DND-41 (cell line): ENCODE measurements around the gene PNLDC1.
A peak's percentile ranks its signal among the peaks of the same experiment; 100 is the strongest.

Source experiments
- ATAC-seq: fragments of 200-7000 bp; cut with Tn5 transposase; 3 replicates; pipeline ENCODE4 v1.9.1; 2021; ENCODE audit warnings: low read depth; ENCODE audit not compliant: insufficient read depth
- DNase-seq: peaks from one replicate; pipeline ENCODE4 v3.0.0-alpha.2; 2020
- H2AFZ ChIP-seq: 2 replicates; pipeline ENCODE4 v1.6.0; 2012; ENCODE audit warnings: low read depth, low read length
- H3K27ac ChIP-seq: 2 replicates; pipeline ENCODE4 v1.5.1; 2012; ENCODE audit warnings: low read length, inconsistent platforms
- H3K27me3 ChIP-seq: fragments of 200-600 bp; sonication (generic); 2 replicates; pipeline ENCODE4 v1.6.0; 2012; ENCODE audit warnings: low read length, mild to moderate bottlenecking, inconsistent platforms; ENCODE audit not compliant: insufficient read depth, poor library complexity
- H3K36me3 ChIP-seq: 2 replicates; pipeline ENCODE4 v1.5.1; 2012; ENCODE audit warnings: low read length, inconsistent platforms; ENCODE audit not compliant: insufficient read depth
- H3K4me1 ChIP-seq: 2 replicates; pipeline ENCODE4 v1.5.1; 2012; ENCODE audit warnings: mild to moderate bottlenecking, low read length; ENCODE audit not compliant: insufficient read depth
- H3K4me2 ChIP-seq: 2 replicates; pipeline ENCODE4 v1.6.0; 2012; ENCODE audit warnings: mild to moderate bottlenecking, moderate library complexity, low read length, inconsistent platforms; ENCODE audit not compliant: insufficient read depth
- H3K4me3 ChIP-seq, 2 experiments: fragments of 200-600 bp in 1 of 2; shearing (Covaris generic) in 1 of 2; 2 replicates each; pipeline ENCODE4 v1.5.1; 2012 to 2016; ENCODE audit warnings: inconsistent platforms in 2 of 2, low read length in 2 of 2, mild to moderate bottlenecking in 2 of 2, low read depth in 1 of 2, moderate library complexity in 1 of 2
- H3K79me2 ChIP-seq: 2 replicates; pipeline ENCODE4 v1.6.0; 2012; ENCODE audit warnings: low read length, inconsistent platforms; ENCODE audit not compliant: insufficient read depth
- H3K9ac ChIP-seq: 2 replicates; pipeline ENCODE4 v1.6.0; 2012; ENCODE audit warnings: low read depth, mild to moderate bottlenecking, inconsistent platforms, low read length, moderate library complexity
- H3K9me3 ChIP-seq: 2 replicates; pipeline ENCODE4 v1.5.1; 2012; ENCODE audit warnings: low read length, moderate library complexity, mild to moderate bottlenecking, inconsistent platforms; ENCODE audit not compliant: insufficient read depth, severe bottlenecking
- H4K20me1 ChIP-seq: 2 replicates; pipeline ENCODE4 v1.6.0; 2012; ENCODE audit warnings: low read length; ENCODE audit not compliant: insufficient read depth
- EZH2 ChIP-seq: IDR thresholded peaks from 3 replicates; pipeline ENCODE4 v1.6.1; 2012; ENCODE audit warnings: borderline replicate concordance, low read depth, mild to moderate bottlenecking, moderate library complexity, low read length, inconsistent platforms; ENCODE audit not compliant: severe bottlenecking
- TF ChIP-seq, protein P1 (sequence below): IDR thresholded peaks from 2 replicates; pipeline ENCODE4 v1.5.1; 2012; ENCODE audit warnings: borderline replicate concordance, low read length, moderate library complexity, mild to moderate bottlenecking; ENCODE audit not compliant: poor library complexity, severe bottlenecking; ENCODE audit errors: extremely low read depth

PNLDC1 gene

GRCh38 chr6:159831373-159831679, 31.2 kb downstream of the PNLDC1 start:
- no peak for TF ChIP-seq EZH2
- TF ChIP-seq, protein P1, sequence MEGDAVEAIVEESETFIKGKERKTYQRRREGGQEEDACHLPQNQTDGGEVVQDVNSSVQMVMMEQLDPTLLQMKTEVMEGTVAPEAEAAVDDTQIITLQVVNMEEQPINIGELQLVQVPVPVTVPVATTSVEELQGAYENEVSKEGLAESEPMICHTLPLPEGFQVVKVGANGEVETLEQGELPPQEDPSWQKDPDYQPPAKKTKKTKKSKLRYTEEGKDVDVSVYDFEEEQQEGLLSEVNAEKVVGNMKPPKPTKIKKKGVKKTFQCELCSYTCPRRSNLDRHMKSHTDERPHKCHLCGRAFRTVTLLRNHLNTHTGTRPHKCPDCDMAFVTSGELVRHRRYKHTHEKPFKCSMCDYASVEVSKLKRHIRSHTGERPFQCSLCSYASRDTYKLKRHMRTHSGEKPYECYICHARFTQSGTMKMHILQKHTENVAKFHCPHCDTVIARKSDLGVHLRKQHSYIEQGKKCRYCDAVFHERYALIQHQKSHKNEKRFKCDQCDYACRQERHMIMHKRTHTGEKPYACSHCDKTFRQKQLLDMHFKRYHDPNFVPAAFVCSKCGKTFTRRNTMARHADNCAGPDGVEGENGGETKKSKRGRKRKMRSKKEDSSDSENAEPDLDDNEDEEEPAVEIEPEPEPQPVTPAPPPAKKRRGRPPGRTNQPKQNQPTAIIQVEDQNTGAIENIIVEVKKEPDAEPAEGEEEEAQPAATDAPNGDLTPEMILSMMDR = no peak
- Histone ChIP-seq H3K9me3 (no peaks in the 10 kb centered on the region), H3K4me3 (no peak overlapping the region), H3K4me2 (no peak overlapping the region), H3K27me3 (no peaks in the 10 kb centered on the region), H3K4me1 (peaks cover 13% of the 10 kb centered on the region), H3K36me3 (no peaks in the 10 kb centered on the region), H3K27ac (no peak overlapping the region), H2AFZ (no peak overlapping the region), H3K9ac (no peak overlapping the region), H4K20me1 (no peaks in the 10 kb centered on the region), H3K79me2 (no peaks in the 10 kb centered on the region)
- DNase-seq (no peak), ATAC-seq (no peak)

- Histone ChIP-seq H3K36me3 (no peaks in the 10 kb centered on the region), H4K20me1 (no peaks in the 10 kb centered on the region), H3K4me3 (no peak overlapping the region), H3K27me3 (no peaks in the 10 kb centered on the region), H3K4me1 (peaks cover 13% of the 10 kb centered on the region), H3K9ac (no peak overlapping the region), H3K9me3 (no peaks in the 10 kb centered on the region), H2AFZ (no peak overlapping the region), H3K27ac (no peak overlapping the region), H3K79me2 (no peaks in the 10 kb centered on the region), H3K4me2 (no peak overlapping the region)
- TF ChIP-seq EZH2 = no peak
- TF ChIP-seq, protein P1 = no peak
- ATAC-seq = no peak
- no peak for DNase-seq
Observed at GRCh38 chr6:159832946-159833345, 32.9 kb downstream of the PNLDC1 start.

- TF ChIP-seq, protein P1 = no peak
- no peak for TF ChIP-seq EZH2
- Histone ChIP-seq H3K9me3 (no peaks in the 10 kb centered on the region), H3K9ac (no peak overlapping the region), H2AFZ (no peak overlapping the region), H3K27me3 (no peaks in the 10 kb centered on the region), H3K79me2 (no peaks in the 10 kb centered on the region), H3K27ac (no peak overlapping the region), H4K20me1 (no peaks in the 10 kb centered on the region), H3K4me2 (no peak overlapping the region), H3K4me1 (peaks cover 13% of the 10 kb centered on the region), H3K4me3 (no peak overlapping the region), H3K36me3 (no peaks in the 10 kb centered on the region)
- no peak for ATAC-seq
- no peak for DNase-seq
Observed at GRCh38 chr6:159833556-159833955, 33.5 kb downstream of the PNLDC1 start.

DNA sequence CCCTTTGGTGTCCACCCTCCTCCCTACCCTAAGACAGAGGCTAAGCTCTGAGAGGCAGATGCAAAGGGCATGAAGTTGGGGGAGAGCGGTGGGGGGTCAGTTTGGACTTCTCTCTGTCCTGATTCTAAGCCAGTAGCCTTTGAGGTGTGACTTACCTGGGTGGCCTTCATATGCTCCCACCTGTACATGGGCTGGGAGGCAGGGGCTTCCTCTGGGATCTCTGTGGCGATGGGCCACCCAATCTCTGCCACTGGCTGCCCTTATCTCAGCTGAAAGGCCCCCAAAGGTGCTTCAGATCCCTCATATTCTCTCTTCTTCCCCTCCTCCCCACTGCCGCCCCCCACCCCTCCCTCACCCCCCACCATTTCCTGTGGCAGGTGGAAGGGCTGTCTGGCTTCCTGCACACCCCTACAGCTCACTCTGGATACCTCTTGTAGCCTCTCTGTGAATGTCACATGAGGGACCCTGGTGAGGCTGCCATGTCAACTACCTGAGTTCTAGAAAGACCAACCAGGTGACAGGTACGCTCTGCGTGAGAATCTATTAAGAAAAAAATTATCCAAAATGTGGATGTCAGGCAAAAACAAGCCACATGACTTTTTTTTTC, 34.0 kb downstream of the PNLDC1 start:
- DNase-seq (peak; percentile 53), ATAC-seq (peak; percentile 79)
- H4K20me1 ChIP-seq = no peaks in the 10 kb centered on the region
- H3K4me3 ChIP-seq = no peak overlapping the region
- H2AFZ ChIP-seq = no peak overlapping the region
- H3K27ac ChIP-seq = no peak overlapping the region
- H3K4me2 ChIP-seq = no peak overlapping the region
- H3K4me1 ChIP-seq = peaks cover 13% of the 10 kb centered on the region
- no peak overlapping the region for H3K9ac ChIP-seq
- H3K79me2 ChIP-seq = no peaks in the 10 kb centered on the region
- no peaks in the 10 kb centered on the region for H3K27me3 ChIP-seq
- no peaks in the 10 kb centered on the region for H3K36me3 ChIP-seq
- TF ChIP-seq, protein P1 = no peak
- no peak for TF ChIP-seq EZH2
- H3K9me3 ChIP-seq = no peaks in the 10 kb centered on the region
